Upper lobe of right lung (tissue), 1 donor: ENCODE measurements around the gene TMEM63B. TPM values are rescaled to one million over a fixed set of nuclear protein-coding genes. Genes with fewer than 3 reads are reported as not detected.

Experiments used
- ATAC-seq: fragments of 200-7000 bp; cut with Tn5 transposase; one replicate; pipeline ENCODE4 v1.9.1; 2020; ENCODE audit warnings: mild to moderate bottlenecking, moderate library complexity
- DNase-seq: peaks from one replicate; pipeline ENCODE4 v3.0.0-alpha.2; 2020
- H3K27ac ChIP-seq: fragments of 200-600 bp; one replicate; pipeline ENCODE4 v1.8.0; 2022
- H3K27me3 ChIP-seq: fragments of 200-600 bp; one replicate; pipeline ENCODE4 v1.8.0; 2022; ENCODE audit warnings: mild to moderate bottlenecking
- H3K36me3 ChIP-seq: fragments of 200-600 bp; one replicate; pipeline ENCODE4 v1.8.0; 2022
- H3K4me1 ChIP-seq: fragments of 200-600 bp; one replicate; pipeline ENCODE4 v1.8.0; 2022
- H3K4me3 ChIP-seq: fragments of 200-600 bp; one replicate; pipeline ENCODE4 v1.8.0; 2022; ENCODE audit warnings: mild to moderate bottlenecking
- H3K9me3 ChIP-seq: fragments of 200-600 bp; one replicate; pipeline ENCODE4 v1.8.0; 2022
- intact Hi-C: fragments of 100-400 bp; cut with DNase I; formaldehyde crosslinking; loops from one replicate; pipeline ENCODE4 v1.11.0; 2022
- total RNA-seq: library from RNA; stranded (reverse); fragmentation: NEBNext Ultra II Directional; extraction: Animal tissue kit (Norgen Biotek cat#: 25700); gene quantifications from one replicate; pipeline ENCODE4 v1.2.1, GENCODE V29; 2021
- TF ChIP-seq, protein P1 (sequence below): fragments of 200-600 bp; IDR thresholded peaks from one replicate; pipeline ENCODE4 v1.8.0; 2022; ENCODE audit warnings: antibody characterized with exemption
- donor health status: DM: no; HTN: yes; CAD: no; lungs with severe emphysema.

Gene TMEM63B
- total RNA-seq, 1 donor from 2014 or later, result 119 TPM

- DNase-seq, result no peak
- intact Hi-C loops, result no loop called here
- Histone ChIP-seq H3K4me1 (peaks cover 31% of the 10 kb centered on the region), H3K27ac (no peak overlapping the region), H3K27me3 (no peaks in the 10 kb centered on the region), H3K4me3 (no peak overlapping the region), H3K9me3 (no peaks in the 10 kb centered on the region), H3K36me3 (peaks cover 8% of the 10 kb centered on the region)
- no peak for ATAC-seq
- TF ChIP-seq, protein P1, sequence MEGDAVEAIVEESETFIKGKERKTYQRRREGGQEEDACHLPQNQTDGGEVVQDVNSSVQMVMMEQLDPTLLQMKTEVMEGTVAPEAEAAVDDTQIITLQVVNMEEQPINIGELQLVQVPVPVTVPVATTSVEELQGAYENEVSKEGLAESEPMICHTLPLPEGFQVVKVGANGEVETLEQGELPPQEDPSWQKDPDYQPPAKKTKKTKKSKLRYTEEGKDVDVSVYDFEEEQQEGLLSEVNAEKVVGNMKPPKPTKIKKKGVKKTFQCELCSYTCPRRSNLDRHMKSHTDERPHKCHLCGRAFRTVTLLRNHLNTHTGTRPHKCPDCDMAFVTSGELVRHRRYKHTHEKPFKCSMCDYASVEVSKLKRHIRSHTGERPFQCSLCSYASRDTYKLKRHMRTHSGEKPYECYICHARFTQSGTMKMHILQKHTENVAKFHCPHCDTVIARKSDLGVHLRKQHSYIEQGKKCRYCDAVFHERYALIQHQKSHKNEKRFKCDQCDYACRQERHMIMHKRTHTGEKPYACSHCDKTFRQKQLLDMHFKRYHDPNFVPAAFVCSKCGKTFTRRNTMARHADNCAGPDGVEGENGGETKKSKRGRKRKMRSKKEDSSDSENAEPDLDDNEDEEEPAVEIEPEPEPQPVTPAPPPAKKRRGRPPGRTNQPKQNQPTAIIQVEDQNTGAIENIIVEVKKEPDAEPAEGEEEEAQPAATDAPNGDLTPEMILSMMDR, result no peak
Observed at GRCh38 chr6:44102527-44102926, 24.8 kb upstream of the TMEM63B start.

DNA sequence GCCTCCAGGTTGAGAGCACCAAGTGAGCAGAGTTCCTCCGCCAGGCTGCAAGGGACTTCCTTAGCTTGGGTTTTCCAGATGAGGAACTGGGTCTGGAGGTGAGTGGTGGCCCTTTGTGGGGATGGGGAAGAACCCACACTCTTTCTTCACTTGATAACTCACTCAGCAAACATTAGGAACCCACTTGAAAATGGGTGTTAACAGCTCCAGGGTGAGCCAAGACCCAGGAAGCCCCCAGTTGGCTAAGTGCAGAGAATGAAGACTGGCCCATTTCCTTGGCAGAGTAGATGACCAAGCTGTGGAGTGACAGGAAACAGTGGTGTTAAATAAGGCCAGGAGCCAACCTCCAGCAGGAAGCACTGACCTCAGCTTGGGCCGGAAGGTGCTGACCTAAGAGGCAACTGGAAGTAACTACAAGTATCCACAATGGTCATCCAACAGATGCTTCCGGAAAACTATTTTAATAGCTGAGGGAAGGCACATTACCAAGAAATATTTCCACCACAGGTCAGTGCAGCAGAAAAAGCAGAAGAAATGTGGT is 22.8 kb upstream of the TMEM63B start:
- Histone ChIP-seq H3K27me3 (no peaks in the 10 kb centered on the region), H3K36me3 (peaks cover 23% of the 10 kb centered on the region), H3K27ac (peak overlapping the region; percentile 18), H3K9me3 (no peaks in the 10 kb centered on the region), H3K4me1 (peaks cover 31% of the 10 kb centered on the region), H3K4me3 (no peak overlapping the region)
- TF ChIP-seq, protein P1, result no peak
- ATAC-seq (peak; percentile 69), DNase-seq (no peak)
- intact Hi-C loops, result no loop called here

DNA sequence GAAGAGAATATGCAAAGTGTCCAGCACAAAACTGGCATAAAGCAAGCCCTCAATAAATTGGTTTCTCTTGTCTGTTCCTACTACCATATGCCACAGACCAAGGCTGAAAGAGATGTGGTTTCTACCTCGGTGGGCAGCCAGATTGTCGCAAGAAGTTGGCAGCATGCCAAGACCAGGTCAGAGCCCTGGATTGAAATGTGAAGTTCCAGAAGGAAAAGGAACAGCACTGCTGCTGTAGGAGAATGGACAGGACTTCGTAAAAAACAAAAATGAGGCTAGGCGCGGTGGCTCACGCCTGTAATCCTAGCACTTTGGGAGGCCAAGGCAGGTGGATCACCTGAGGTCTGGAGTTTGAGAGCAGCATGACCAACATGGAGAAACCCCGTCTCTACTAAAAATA is 22.2 kb upstream of the TMEM63B start:
- peaks cover 33% of the 10 kb centered on the region for H3K4me1 ChIP-seq
- TF ChIP-seq, protein P1, result no peak
- no peak overlapping the region for H3K4me3 ChIP-seq
- ATAC-seq (no peak), DNase-seq (no peak)
- H3K36me3 ChIP-seq, result peaks cover 29% of the 10 kb centered on the region
- intact Hi-C loops, result no loop called here
- H3K27ac ChIP-seq, result no peak overlapping the region
- no peaks in the 10 kb centered on the region for H3K27me3 ChIP-seq
- no peaks in the 10 kb centered on the region for H3K9me3 ChIP-seq

DNA sequence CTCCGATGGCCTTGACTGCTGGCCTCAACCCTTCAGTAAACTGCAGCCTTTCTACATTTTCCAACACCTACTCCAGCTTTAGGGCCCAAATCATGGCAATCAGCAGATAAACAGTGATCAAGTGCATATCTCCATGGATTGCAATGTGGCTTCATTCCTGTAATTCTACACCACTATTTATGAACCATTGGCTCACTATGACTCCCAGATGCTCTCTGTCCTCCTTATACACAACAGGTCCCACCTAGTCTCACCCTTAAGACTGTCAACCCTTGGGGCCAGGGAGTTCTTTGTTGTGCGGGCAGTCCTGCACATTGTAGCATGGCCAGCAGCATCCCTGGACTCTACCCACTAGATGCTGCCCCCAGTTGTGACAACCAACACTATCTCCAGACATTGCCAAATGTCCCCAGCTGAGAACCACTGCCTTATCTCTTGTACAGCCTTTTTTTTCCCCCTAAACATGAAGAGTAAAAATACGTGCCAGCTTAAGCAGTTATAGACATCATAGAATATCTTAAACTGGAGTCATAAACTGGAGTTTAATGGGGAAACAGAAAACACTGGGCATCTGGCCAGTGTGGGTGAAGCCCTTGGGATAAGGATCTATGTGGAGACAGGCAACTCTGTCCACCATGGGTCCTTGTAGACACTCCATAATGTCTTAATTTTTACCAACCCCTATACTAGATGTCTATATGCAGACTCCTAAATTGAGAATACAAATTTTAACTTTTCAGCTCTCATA is 21.2 kb upstream of the TMEM63B start:
- intact Hi-C loops, result no loop called here
- Histone ChIP-seq H3K9me3 (no peaks in the 10 kb centered on the region), H3K4me3 (no peak overlapping the region), H3K36me3 (peaks cover 39% of the 10 kb centered on the region), H3K4me1 (peaks cover 34% of the 10 kb centered on the region), H3K27me3 (no peaks in the 10 kb centered on the region), H3K27ac (no peak overlapping the region)
- no peak for ATAC-seq
- no peak for DNase-seq
- TF ChIP-seq, protein P1, result no peak

DNA sequence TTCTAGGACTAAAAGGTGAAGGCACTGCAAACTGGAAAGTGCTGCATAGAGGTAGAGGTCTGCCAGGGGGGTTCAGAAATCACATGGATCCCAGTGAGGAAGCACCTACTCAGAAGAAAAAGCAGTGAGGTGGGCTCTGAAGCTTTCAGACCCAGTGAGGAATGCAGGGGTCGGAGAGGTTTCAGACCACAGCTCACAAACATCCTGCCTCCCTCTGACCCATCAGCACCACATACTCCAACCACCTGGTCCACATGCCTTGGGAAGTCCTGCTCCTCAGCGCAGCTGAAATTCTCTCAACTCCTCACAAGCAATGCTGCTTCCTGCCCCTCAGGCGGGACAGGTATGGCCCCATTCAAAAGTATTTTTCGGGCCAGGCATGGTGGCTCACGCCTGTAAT is 20.3 kb upstream of the TMEM63B start:
- no peak for ATAC-seq

More for the DNA sequence above, 20.3 kb upstream of the TMEM63B start:
- no peaks in the 10 kb centered on the region for H3K27me3 ChIP-seq
- DNase-seq, result no peak
- peaks cover 47% of the 10 kb centered on the region for H3K36me3 ChIP-seq
- peaks cover 34% of the 10 kb centered on the region for H3K4me1 ChIP-seq
- no peak overlapping the region for H3K27ac ChIP-seq
- no peak overlapping the region for H3K4me3 ChIP-seq
- intact Hi-C loops, result no loop called here
- no peaks in the 10 kb centered on the region for H3K9me3 ChIP-seq
- TF ChIP-seq, protein P1, result no peak
